GM12872 (cell line): ENCODE results near the gene TNFRSF6B.

ENCODE experiments used
- TF ChIP-seq, protein P1 (sequence below): IDR thresholded peaks from 3 replicates; pipeline ENCODE4 v1.5.1; 2011; ENCODE audit warnings: low read depth, mild to moderate bottlenecking, low read length, moderate library complexity; ENCODE audit not compliant: insufficient read depth

Gene TNFRSF6B

DNA sequence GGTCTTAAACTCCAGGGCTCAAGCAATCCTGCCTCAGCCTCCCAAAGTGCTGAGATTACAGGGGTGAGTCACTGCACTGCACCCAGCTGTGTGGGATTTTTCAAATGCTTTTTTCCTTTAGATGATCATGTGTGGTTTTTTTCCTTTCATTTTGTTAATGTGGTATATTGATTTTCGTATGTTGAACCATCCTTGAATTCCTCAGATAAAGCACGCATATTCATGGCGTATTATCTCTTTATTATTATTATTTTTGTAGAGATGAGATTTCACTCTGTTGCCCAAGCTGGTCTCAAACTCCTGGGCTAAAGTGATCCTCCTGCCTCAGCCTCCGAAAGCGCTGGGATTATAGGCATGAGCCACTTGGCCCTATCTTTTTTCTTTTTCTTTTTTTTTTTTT is 18.4 kb downstream of the TNFRSF6B start:
- TF ChIP-seq, protein P1, sequence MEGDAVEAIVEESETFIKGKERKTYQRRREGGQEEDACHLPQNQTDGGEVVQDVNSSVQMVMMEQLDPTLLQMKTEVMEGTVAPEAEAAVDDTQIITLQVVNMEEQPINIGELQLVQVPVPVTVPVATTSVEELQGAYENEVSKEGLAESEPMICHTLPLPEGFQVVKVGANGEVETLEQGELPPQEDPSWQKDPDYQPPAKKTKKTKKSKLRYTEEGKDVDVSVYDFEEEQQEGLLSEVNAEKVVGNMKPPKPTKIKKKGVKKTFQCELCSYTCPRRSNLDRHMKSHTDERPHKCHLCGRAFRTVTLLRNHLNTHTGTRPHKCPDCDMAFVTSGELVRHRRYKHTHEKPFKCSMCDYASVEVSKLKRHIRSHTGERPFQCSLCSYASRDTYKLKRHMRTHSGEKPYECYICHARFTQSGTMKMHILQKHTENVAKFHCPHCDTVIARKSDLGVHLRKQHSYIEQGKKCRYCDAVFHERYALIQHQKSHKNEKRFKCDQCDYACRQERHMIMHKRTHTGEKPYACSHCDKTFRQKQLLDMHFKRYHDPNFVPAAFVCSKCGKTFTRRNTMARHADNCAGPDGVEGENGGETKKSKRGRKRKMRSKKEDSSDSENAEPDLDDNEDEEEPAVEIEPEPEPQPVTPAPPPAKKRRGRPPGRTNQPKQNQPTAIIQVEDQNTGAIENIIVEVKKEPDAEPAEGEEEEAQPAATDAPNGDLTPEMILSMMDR = no peak

DNA sequence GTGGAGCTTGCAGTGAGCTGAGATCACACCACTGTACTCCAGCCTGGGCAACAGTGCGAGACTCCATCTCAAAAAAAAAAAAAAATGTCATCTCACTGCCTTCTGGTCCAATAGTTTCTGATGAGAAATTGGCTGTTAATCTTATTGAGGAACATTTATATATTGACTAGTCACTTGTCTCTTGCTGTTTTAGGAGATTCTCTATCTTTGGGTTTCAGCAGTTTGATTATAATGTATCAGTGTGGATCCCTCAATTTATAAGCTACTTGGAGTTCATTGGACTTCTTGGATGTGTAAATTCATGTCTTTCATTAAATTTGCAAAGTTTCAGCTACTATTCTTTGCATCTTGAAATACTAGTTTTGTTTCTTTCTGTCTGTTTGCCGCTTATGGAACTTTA is 22.5 kb downstream of the TNFRSF6B start:
- TF ChIP-seq, protein P1 = no peak

DNA sequence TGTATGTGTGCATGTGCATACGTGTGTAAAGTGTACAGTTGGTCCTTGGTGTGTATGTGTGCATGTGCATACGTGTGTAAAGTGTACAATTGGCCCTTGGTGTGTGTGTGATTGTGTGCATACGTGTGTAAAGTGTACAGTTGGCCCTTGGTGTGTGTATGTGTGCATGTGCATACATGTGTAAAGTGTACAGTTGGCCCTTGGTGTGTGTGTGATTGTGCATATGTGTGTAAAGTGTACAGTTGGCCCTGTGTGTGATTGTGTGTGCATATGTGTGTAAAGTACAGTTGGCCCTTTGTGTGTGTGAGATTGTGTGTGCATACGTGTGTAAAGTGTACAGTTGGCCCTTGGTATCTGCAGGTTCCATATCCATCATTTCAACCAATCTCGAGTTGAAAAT is 35.0 kb downstream of the TNFRSF6B start:
- TF ChIP-seq, protein P1 = no peak

DNA sequence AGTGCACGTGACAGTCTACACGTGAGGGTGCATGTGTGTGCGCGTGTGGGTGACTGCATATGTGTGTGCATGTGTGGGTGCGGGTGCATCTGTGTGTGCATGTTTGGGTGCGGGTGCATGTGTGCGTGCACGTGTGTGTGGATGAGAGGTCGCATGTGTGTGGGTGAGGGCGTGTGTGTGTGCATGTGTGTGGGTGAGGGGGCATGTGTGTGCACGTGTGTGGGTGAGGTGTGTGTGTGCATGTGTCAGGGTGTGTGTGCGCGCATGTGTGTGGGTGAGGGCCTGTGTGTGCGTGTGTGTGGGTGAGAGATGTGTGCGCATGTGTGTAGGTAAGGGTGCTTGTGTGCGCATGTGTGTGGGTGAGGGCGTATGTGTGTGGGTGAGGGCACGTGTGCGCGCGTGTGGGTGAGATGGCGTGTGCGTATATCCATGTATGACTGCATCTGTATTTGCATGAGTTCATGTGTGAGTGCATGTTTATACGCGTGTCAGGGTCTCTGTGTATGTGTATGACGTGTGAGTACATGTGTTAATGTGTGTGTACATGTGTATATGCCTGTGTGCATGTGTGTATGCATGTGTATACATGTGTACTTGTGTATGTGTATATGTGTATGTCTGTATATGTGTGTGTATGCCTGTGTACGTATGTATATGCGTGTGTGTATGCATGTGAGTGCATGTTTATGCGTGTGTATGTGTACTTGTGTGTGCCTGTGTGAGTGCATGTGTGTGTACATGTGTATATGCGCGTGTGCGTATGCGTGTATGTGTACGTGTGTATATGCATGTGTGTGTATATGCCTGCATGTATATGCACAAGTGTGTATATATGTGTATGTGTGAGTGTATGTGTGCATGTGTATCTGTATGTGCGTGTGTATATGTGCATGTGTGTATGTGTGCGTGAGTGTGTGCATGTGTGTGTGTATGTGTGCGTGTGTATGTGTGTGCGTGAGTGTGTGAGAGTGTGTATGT is 36.0 kb downstream of the TNFRSF6B start:
- TF ChIP-seq, protein P1 = no peak

DNA sequence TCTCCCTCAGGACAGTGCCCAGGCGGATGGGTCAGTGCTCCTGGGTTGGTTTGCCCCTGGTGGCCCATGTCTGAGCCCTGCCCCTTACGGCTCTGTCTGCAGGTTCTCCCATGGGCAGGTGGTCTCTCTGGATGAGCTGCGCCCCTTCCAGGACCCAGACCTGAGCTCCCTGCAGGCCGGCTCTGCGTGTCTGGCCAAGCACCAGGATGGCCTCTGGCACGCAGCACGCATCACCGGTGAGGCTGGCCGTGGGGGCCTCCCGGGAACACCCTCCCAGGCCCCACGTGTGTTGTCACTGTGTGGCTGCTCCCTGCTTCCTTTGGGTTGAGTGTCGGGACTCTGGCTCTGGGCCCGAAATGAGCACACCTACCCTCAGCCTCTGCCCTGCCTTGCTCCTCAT is 36.7 kb downstream of the TNFRSF6B start:
- TF ChIP-seq, protein P1 = no peak

DNA sequence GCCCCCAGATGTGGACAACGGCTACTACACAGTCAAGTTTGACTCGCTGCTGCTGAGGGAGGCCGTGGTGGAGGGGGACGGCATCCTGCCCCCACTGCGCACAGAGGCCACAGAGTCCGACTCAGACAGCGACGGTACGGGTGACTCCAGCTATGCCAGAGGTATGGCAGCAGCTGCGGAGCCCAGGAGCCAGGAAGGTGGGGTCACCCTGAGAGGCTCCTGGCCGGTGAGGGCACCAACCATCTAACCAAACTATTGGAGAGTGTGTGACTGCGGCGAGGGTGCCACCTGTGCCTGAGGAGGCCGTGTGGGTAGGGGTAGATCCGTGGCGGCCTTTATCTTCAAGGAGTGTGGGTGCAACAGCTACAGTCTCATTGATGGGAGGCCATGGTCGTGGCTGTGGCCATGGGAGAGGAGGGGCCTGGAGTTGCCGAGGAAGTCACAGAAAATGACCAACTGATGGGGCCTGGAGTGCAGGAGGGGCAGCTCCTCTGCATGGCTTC is 37.2 kb downstream of the TNFRSF6B start:
- TF ChIP-seq, protein P1 = no peak

DNA sequence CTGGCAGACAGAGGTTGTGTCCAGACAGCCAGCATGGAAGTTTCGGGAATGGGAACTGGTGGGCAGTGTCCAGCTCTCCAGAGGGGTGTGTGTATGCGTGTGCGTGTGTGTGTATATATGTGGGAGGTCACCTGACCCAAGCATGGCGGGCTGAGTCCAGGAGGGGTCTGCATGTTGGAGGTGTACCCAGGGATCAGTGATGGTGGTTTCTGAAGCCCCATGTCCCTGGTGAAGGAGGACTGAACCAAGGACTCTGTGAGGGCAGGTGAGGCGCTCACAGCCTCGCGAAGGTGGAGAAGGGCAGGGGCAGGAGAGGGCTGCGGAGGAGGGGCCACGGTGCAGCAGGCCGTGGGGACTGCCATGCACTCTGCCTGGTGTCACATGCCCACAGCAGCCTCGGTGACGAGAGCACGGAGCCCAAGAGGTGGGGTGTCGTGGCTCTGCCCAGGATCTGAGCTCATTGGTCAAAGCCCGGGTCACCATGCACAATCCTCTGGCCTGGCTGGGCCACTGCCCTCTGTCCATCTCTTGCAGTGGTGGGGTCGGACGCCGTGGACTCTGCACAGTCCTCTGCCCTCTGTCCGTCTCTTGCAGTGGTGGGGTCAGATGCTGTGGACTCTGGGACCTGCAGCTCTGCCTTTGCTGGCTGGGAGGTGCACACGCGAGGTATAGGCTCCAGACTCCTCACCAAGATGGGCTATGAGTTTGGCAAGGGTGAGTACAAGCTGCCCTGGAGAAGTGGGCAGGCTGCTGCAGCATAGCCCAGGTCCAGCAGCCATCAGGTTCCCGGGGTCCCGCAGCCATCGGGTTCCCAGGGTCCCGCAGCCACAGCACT is 37.9 kb downstream of the TNFRSF6B start:
- TF ChIP-seq, protein P1 = no peak
